GM12878 (cell line): ENCODE measurements around the gene THSD4. TPM values are rescaled to one million over a fixed set of nuclear protein-coding genes. Genes with fewer than 3 reads are reported as not detected.

Experiments
- ATAC-seq: fragments of 200-7000 bp; cut with Tn5 transposase; 3 replicates; pipeline ENCODE4 v1.9.1; 2020; ENCODE audit warnings: mild to moderate bottlenecking, moderate library complexity
- BruUV-seq: library from RNA; stranded (reverse); fragments of 400-500 nt; replicated peaks from 2 replicates; lab custom pipeline; 2021; lab: Mats Ljungman, UMichigan
- CTCF ChIA-PET: fragments of 300-600 bp; sonication (Branson Sonifier 250); formaldehyde crosslinking; extraction: SDS; loops from one replicate; lab custom pipeline; 2021; ENCODE audit warnings: inconsistent platforms; lab: Yijun Ruan, JAX
- POLR2A ChIA-PET: fragments of 350-600 bp; formaldehyde crosslinking; extraction: SDS; loops from one replicate; lab custom pipeline; 2021; ENCODE audit warnings: inconsistent platforms; lab: Charles Lee
- RAD21 ChIA-PET: fragments of 300-600 bp; sonication (Branson Sonifier 250); formaldehyde crosslinking; loops from one replicate; lab custom pipeline; 2023; ENCODE audit warnings: antibody characterized with exemption; ENCODE audit not compliant: unreplicated experiment; lab: Charles Lee
- SMC1A ChIA-PET: fragments of 300-600 bp; sonication (Branson Sonifier 250); formaldehyde crosslinking; loops from one replicate; lab custom pipeline; 2023; ENCODE audit not compliant: unreplicated experiment, uncharacterized antibody; lab: Charles Lee
- DNase-seq: peaks from one replicate; pipeline ENCODE4 v3.0.0-alpha.2; 2011; ENCODE audit warnings: low read depth, low spot score
- FAIRE-seq: peaks from 3 replicates; lab custom pipeline; 2011; peaks lifted over from hg19 to GRCh38; lab: Jason Lieb, UNC
- H2AFZ ChIP-seq: 2 replicates; pipeline ENCODE4 v1.6.0; 2011; ENCODE audit warnings: low read depth, low read length, control low read depth; ENCODE audit not compliant: control insufficient read depth
- H3K27ac ChIP-seq: 2 replicates; pipeline ENCODE4 v1.5.1; 2011; ENCODE audit warnings: control low read depth; ENCODE audit not compliant: control insufficient read depth, insufficient read depth
- H3K27me3 ChIP-seq, 2 experiments: replicated peaks in 1 of 2; 2 replicates each; pipeline versions ENCODE4 v1.6.0 to v1.6.1; 2011; ENCODE audit warnings: low read length in 1 of 2; ENCODE audit not compliant: control insufficient read depth in 2 of 2, insufficient read depth in 2 of 2
- H3K36me3 ChIP-seq, 2 experiments: 2 replicates each; pipeline ENCODE4 v1.5.1; 2011; ENCODE audit warnings: low read length in 1 of 2; ENCODE audit not compliant: control insufficient read depth in 2 of 2, insufficient read depth in 2 of 2
- H3K4me1 ChIP-seq: 2 replicates; pipeline ENCODE4 v1.6.1; 2011; ENCODE audit warnings: mild to moderate bottlenecking, low read length, moderate library complexity, mixed read lengths; ENCODE audit not compliant: control insufficient read depth, insufficient read depth
- H3K4me2 ChIP-seq: 2 replicates; pipeline ENCODE4 v1.6.0; 2011; ENCODE audit warnings: control low read depth; ENCODE audit not compliant: control insufficient read depth, insufficient read depth
- H3K4me3 ChIP-seq: fragments of 200-600 bp; sonication (generic); 2 replicates; pipeline ENCODE4 v1.5.1; 2016
- H3K79me2 ChIP-seq: 2 replicates; pipeline ENCODE4 v1.6.0; 2011; ENCODE audit warnings: low read length; ENCODE audit not compliant: control insufficient read depth, insufficient read depth
- H3K9ac ChIP-seq: 2 replicates; pipeline ENCODE4 v1.8.0; 2011; ENCODE audit warnings: low read length, control low read depth, mixed read lengths; ENCODE audit not compliant: control insufficient read depth, insufficient read depth
- H3K9me3 ChIP-seq: replicated peaks from 3 replicates; pipeline ENCODE4 v1.5.1; 2011; ENCODE audit warnings: mild to moderate bottlenecking, low read length; ENCODE audit not compliant: control insufficient read depth, insufficient read depth
- H4K20me1 ChIP-seq: 2 replicates; pipeline ENCODE4 v1.6.0; 2011; ENCODE audit not compliant: control insufficient read depth, insufficient read depth
- FOXK2 ChIP-seq: fragments of 450-650 bp; IDR thresholded peaks from 2 replicates; pipeline ENCODE4 v1.6.1; 2017; ENCODE audit warnings: mild to moderate bottlenecking, moderate library complexity
- HDAC2 ChIP-seq: fragments of 200-600 bp; sonication (generic); IDR thresholded peaks from 2 replicates; pipeline ENCODE4 v1.6.1; 2017
- IKZF2 ChIP-seq, 2 experiments: fragments of 450-650 bp; IDR thresholded peaks; 2 replicates each; pipeline ENCODE4 v1.6.1; 2017; ENCODE audit warnings: mild to moderate bottlenecking in 2 of 2, moderate library complexity in 2 of 2
- KDM1A ChIP-seq: fragments of 200-600 bp; sonication (generic); IDR thresholded peaks from 2 replicates; pipeline ENCODE4 v1.6.1; 2016; ENCODE audit warnings: borderline replicate concordance
- MAX ChIP-seq: IDR thresholded peaks from 2 replicates; pipeline ENCODE4 v1.6.1; 2012; ENCODE audit warnings: low read depth, low read length, improper control_type of control experiment
- MYB ChIP-seq: fragments of 150-350 bp; IDR thresholded peaks from 2 replicates; pipeline ENCODE4 v1.6.1; 2014; ENCODE audit warnings: mild to moderate bottlenecking, low read depth, low read length, borderline replicate concordance
- NBN ChIP-seq: fragments of 450-650 bp; IDR thresholded peaks from 2 replicates; pipeline ENCODE4 v1.6.1; 2016
- SIX5 ChIP-seq: IDR thresholded peaks from 2 replicates; pipeline ENCODE4 v1.6.1; 2011; ENCODE audit warnings: mild to moderate bottlenecking, low read depth, low read length, moderate library complexity; ENCODE audit not compliant: severe bottlenecking
- SMC3 ChIP-seq: IDR thresholded peaks from 2 replicates; pipeline ENCODE4 v1.6.1; 2011; ENCODE audit warnings: low read length, improper control_type of control experiment, borderline replicate concordance
- ZNF24 ChIP-seq: fragments of 450-650 bp; IDR thresholded peaks from 2 replicates; pipeline ENCODE4 v1.6.1; 2017; ENCODE audit warnings: antibody characterized with exemption, mild to moderate bottlenecking
- WGBS: methylation state at CpG from one replicate; pipeline ENCODE4 v1.1.6; 2016; ENCODE audit warnings: low lambda C conversion rate; ENCODE audit not compliant: insufficient replicate concordance, insufficient coverage; ENCODE audit errors: missing lambda C conversion rate; 5-methylcytosine and 5-hydroxymethylcytosine counted together
- in situ Hi-C: fragments of 300-500 bp; cut with MboI; formaldehyde crosslinking; loops from 9 replicates; pipeline ENCODE4 v1.14.3; 2018; ENCODE audit warnings: mixed read lengths
- intact Hi-C: fragments of 100-400 bp; cut with micrococcal nuclease; formaldehyde crosslinking; loops from one replicate; pipeline ENCODE4 v1.14.2; 2022; ENCODE audit not compliant: unreplicated experiment
- polyA plus RNA-seq, 11 experiments: library from polyadenylated mRNA; depleted of rRNA in 4 of 11; unstranded in 6 of 11; stranded (reverse) in 5 of 11; fragments of >200 nt; fragmentation: Nextera tagmentation in 4 of 11; fragmentation: Illumina TruSeq in 1 of 11; extraction: Ambion mirVana in 4 of 11; extraction: Trizol in 1 of 11; gene quantifications; 1 replicate in 1 of 11; 2 replicates in 10 of 11; pipeline versions ENCODE4 v1.2.1 to v1.2.3, GENCODE V29; 2011 to 2016; ENCODE audit warnings: inconsistent platforms in 2 of 11, missing spikeins in 2 of 11, low read depth in 1 of 11
- total RNA-seq, 4 experiments: library from RNA; depleted of rRNA in 3 of 4; stranded (reverse); fragments of >200 nt in 3 of 4; fragmentation: Illumina TruSeq in 1 of 4; extraction: Trizol in 1 of 4; gene quantifications; 2 replicates each; pipeline versions ENCODE4 v1.2.1 to v1.2.3, GENCODE V29; 2013 to 2021

Gene THSD4
- total and polyA plus RNA-seq, 10 of the 15 experiments (the other 5 are each of a cell fraction or from before 2014, with no cell fraction given) = 0.04 to 0.13 (median 0.05) TPM; not detected in 7

DNA sequence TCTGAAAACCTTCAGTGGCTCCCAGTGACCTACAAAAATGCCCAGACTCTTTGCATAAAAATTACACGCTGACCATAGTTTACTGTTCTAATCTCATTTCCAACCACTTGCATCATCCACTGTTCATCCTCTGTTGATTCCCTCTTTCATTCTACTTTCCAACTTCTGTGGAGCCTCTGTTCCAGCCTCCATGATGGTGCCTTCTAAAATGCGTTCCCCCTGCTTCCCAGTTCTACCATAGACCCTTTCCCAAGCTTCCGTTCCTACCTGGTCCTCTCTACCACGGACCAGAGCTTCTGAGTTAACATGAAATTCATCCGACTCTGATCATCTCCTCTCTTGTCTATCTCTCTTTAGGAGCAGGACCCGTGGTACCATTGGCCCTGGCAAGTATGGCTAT, 127.0 kb downstream of the THSD4 start (continued):
- TF ChIP-seq NBN = no peak
- no peak for TF ChIP-seq MAX
- TF ChIP-seq IKZF2 (IDR thresholded peaks at IDR 0.05) = no peak
- TF ChIP-seq MYB = no peak
- no peak for TF ChIP-seq SMC3

DNA sequence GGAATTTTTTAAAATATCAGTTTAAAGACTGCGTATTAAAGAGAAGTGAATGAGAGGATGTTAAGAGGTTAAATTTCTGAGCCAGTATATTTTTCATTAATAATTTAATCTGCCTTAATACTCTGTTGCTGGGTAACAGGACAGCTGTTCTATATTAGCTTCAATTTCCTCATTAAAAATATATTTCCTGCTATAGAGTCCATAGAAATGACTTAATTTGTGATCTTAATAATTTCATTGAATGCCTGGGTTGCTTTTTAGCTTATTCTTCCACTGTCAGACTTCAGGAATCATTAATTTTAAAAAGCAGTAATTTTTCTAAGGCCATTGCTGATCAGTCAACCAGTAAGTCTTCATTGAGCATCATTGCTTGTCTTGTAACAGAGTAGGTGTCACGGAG, 129.0 kb downstream of the THSD4 start:
- intact Hi-C loops (no loop called here), in situ Hi-C loops (no loop called here)
- SMC1A ChIA-PET = no interaction called here
- Histone ChIP-seq H3K27ac (no peak overlapping the region), H3K27me3 (no peaks in the 10 kb centered on the region), H2AFZ (no peak overlapping the region), H4K20me1 (no peaks in the 10 kb centered on the region), H3K9ac (no peak overlapping the region), H3K79me2 (no peaks in the 10 kb centered on the region), H3K4me1 (no peaks in the 10 kb centered on the region), H3K4me3 (no peak overlapping the region), H3K4me2 (no peak overlapping the region), H3K9me3 (no peaks in the 10 kb centered on the region), H3K36me3 (no peaks in the 10 kb centered on the region)
- ATAC-seq (no peak), FAIRE-seq (no peak), DNase-seq (no peak)
- RAD21 ChIA-PET = no interaction called here
- TF ChIP-seq FOXK2 (no peak), ZNF24 (no peak), HDAC2 (no peak), KDM1A (no peak), SIX5 (no peak)
- no TSS peak for BruUV-seq
- CTCF ChIA-PET = no interaction called here
- 48% methylated on average over 2 of the region's 2 CpGs for WGBS
- POLR2A ChIA-PET = no interaction called here
